Astrocyte of the spinal cord (primary cell): ENCODE results near the gene PCSK7.
"Not testable (repeated sequence)": the region's sequence is repeated elsewhere in the genome, so short reads cannot be mapped to it uniquely, and the experiment has no call there.

ENCODE experiments used
- DNase-seq: peaks from one replicate; pipeline ENCODE4 v3.0.0; 2011; ENCODE audit warnings: low read depth, low spot score
- H3K4me3 ChIP-seq: 2 replicates; pipeline ENCODE4 v1.5.1; 2011; ENCODE audit warnings: low read depth, mild to moderate bottlenecking, low read length, moderate library complexity
- in situ Hi-C: cut with HindIII; loops from 2 replicates; pipeline ENCODE4 v1.10.0; 2017; ENCODE audit warnings: low sequenced_read_pairs
- TF ChIP-seq, protein P1 (sequence below): IDR thresholded peaks from 2 replicates; pipeline ENCODE4 v1.5.1; 2012; ENCODE audit warnings: low read depth, mild to moderate bottlenecking, low read length, inconsistent platforms

The PCSK7 gene, protein sequence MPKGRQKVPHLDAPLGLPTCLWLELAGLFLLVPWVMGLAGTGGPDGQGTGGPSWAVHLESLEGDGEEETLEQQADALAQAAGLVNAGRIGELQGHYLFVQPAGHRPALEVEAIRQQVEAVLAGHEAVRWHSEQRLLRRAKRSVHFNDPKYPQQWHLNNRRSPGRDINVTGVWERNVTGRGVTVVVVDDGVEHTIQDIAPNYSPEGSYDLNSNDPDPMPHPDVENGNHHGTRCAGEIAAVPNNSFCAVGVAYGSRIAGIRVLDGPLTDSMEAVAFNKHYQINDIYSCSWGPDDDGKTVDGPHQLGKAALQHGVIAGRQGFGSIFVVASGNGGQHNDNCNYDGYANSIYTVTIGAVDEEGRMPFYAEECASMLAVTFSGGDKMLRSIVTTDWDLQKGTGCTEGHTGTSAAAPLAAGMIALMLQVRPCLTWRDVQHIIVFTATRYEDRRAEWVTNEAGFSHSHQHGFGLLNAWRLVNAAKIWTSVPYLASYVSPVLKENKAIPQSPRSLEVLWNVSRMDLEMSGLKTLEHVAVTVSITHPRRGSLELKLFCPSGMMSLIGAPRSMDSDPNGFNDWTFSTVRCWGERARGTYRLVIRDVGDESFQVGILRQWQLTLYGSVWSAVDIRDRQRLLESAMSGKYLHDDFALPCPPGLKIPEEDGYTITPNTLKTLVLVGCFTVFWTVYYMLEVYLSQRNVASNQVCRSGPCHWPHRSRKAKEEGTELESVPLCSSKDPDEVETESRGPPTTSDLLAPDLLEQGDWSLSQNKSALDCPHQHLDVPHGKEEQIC

GRCh38 chr11:117231842-117232091 is at the start of gene PCSK7:
Gene PCSK7, minus strand, starts transcription at chr11:117232073. Its CDS starts 2,229 bp downstream, at chr11:117229844.
- H3K4me3 ChIP-seq = peak within 1 kb of the TSS; percentile 98
- in situ Hi-C loops = no loop called here
- TF ChIP-seq, protein P1, sequence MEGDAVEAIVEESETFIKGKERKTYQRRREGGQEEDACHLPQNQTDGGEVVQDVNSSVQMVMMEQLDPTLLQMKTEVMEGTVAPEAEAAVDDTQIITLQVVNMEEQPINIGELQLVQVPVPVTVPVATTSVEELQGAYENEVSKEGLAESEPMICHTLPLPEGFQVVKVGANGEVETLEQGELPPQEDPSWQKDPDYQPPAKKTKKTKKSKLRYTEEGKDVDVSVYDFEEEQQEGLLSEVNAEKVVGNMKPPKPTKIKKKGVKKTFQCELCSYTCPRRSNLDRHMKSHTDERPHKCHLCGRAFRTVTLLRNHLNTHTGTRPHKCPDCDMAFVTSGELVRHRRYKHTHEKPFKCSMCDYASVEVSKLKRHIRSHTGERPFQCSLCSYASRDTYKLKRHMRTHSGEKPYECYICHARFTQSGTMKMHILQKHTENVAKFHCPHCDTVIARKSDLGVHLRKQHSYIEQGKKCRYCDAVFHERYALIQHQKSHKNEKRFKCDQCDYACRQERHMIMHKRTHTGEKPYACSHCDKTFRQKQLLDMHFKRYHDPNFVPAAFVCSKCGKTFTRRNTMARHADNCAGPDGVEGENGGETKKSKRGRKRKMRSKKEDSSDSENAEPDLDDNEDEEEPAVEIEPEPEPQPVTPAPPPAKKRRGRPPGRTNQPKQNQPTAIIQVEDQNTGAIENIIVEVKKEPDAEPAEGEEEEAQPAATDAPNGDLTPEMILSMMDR = no peak
- DNase-seq = peak; percentile 55

- H3K4me3 ChIP-seq = no peak overlapping the region
- in situ Hi-C loops = no loop called here
- TF ChIP-seq, protein P1 = no peak
- peak; percentile 94 for DNase-seq
Measured at GRCh38 chr11:117281159-117281558, 49.3 kb upstream of the PCSK7 start.

DNA sequence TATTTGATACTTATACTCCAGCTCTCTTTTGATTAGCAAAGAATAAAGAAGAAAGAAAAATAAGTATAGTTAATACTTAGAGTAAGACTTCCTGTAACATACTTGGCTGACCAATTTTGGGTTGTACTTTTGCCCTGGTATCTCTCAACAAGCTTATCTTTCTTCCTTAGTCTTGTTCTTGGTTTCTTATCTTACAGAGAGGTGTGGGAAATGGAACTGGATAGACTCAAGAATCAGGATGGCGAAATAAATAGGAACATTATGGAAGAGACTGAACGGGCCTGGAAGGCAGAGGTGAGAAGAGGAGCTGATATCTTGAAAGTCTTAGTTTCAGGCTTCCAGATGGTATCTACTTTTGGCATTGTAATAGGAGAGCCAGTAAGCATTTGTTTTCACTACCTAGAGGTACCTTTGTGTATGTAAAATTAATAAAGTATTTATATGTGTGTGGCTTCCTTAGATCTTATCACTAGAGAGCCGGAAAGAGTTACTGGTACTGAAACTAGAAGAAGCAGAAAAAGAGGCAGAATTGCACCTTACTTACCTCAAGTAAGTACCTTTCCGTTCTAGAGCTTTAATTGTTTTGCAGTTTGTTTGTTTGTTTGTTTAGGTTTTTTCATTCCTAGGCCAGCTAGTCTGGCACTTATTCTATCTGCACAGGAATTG is 48.0 kb upstream of the PCSK7 start:
- no peak overlapping the region for H3K4me3 ChIP-seq
- DNase-seq = no peak
- TF ChIP-seq, protein P1 = no peak
- in situ Hi-C loops = no loop called here

GRCh38 chr11:117278347-117278746 is 46.5 kb upstream of the PCSK7 start:
- DNase-seq = no peak
- TF ChIP-seq, protein P1 = no peak
- H3K4me3 ChIP-seq = no peak overlapping the region
- in situ Hi-C loops = no loop called here

- in situ Hi-C loops = no loop called here
- TF ChIP-seq, protein P1 = no peak
- peak; percentile 82 for DNase-seq
- no peak overlapping the region for H3K4me3 ChIP-seq
Measured at GRCh38 chr11:117273550-117274289, 41.8 kb upstream of the PCSK7 start.

DNA sequence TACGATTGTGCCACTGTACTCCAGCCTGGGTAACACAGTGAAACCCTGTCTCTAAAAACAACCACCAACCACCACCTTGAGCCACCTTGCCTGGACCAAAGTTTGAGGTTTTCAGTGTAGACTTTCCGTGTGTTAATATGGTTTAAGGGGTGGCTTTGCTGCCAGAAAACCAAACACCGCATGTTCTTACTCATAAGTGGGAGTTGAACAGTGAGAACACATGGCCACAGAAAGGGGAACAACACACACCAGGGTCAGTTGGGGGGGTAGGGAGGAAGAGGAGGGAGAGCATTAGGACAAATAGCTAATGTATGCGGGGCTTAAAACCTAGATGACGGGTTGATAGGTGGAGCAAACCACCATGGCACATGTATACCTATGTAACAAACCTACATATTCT is 40.3 kb upstream of the PCSK7 start:
- not testable (repeated sequence) for DNase-seq

More for the DNA sequence above, 40.3 kb upstream of the PCSK7 start:
- in situ Hi-C loops, H3K4me3 ChIP-seq: not testable (repeated sequence)
